H1 (cell line): ENCODE measurements around the gene YEATS2. TPM values are rescaled to one million over a fixed set of nuclear protein-coding genes. Genes with fewer than 3 reads are reported as not detected.

Experiments used
- CTCF ChIA-PET: fragments of 300-600 bp; sonication (Branson Sonifier 250); formaldehyde crosslinking; loops from one replicate; lab custom pipeline; 2021; ENCODE audit not compliant: partially characterized antibody; lab: Charles Lee
- POLR2A ChIA-PET: fragments of 300-600 bp; sonication (Branson Sonifier 250); formaldehyde crosslinking; loops from one replicate; lab custom pipeline; 2021; ENCODE audit warnings: inconsistent platforms; ENCODE audit not compliant: partially characterized antibody; lab: Charles Lee
- DNase-seq, 2 experiments: peaks; one replicate each; pipeline versions ENCODE4 v3.0.0 to v3.0.0-alpha.2; 2010 to 2022; ENCODE audit warnings: low spot score in 2 of 2, low read depth in 1 of 2, mixed read lengths in 1 of 2
- FAIRE-seq: peaks from 2 replicates; lab custom pipeline; 2011; peaks lifted over from hg19 to GRCh38; lab: Jason Lieb, UNC
- H2AFZ ChIP-seq: 2 replicates; pipeline ENCODE4 v1.8.1; 2012; ENCODE audit warnings: low read length, inconsistent platforms
- H2AK5ac ChIP-seq: 2 replicates; pipeline ENCODE4 v1.6.1; 2013; ENCODE audit warnings: low read depth, low read length
- H2BK120ac ChIP-seq: replicated peaks from 2 replicates; pipeline ENCODE3; 2013; ENCODE audit warnings: low read depth, low read length, inconsistent platforms
- H2BK12ac ChIP-seq: 2 replicates; pipeline ENCODE4 v1.6.1; 2013; ENCODE audit warnings: low read depth, low read length
- H2BK15ac ChIP-seq: 2 replicates; pipeline ENCODE4 v1.6.1; 2013; ENCODE audit warnings: low read length
- H2BK20ac ChIP-seq: 2 replicates; pipeline ENCODE4 v1.6.1; 2013; ENCODE audit warnings: low read length
- H2BK5ac ChIP-seq: 2 replicates; pipeline ENCODE4 v1.6.1; 2013; ENCODE audit warnings: low read depth, low read length
- H3K14ac ChIP-seq: 2 replicates; pipeline ENCODE4 v1.6.1; 2013; ENCODE audit warnings: inconsistent platforms; ENCODE audit not compliant: insufficient read length
- H3K18ac ChIP-seq: 2 replicates; pipeline ENCODE4 v1.6.1; 2013; ENCODE audit warnings: low read length; ENCODE audit errors: extremely low read depth
- H3K23ac ChIP-seq: 2 replicates; pipeline ENCODE4 v1.6.1; 2013; ENCODE audit warnings: inconsistent platforms; ENCODE audit not compliant: insufficient read length
- H3K23me2 ChIP-seq: 2 replicates; pipeline ENCODE4 v1.6.1; 2013; ENCODE audit warnings: low read depth, low read length
- H3K27ac ChIP-seq: 2 replicates; pipeline ENCODE4 v1.6.1; 2011; ENCODE audit warnings: low read depth, low read length, inconsistent platforms
- H3K27me3 ChIP-seq, 4 experiments: replicated peaks in 1 of 4; 1 replicate in 1 of 4; 2 replicates in 3 of 4; pipeline versions ENCODE4 v1.6.1 to v1.8.1; 2011 to 2013; ENCODE audit warnings: low read length in 3 of 4, mild to moderate bottlenecking in 3 of 4, inconsistent platforms in 2 of 4, mixed read lengths in 2 of 4, moderate library complexity in 1 of 4; ENCODE audit not compliant: control insufficient read depth in 3 of 4, insufficient read depth in 3 of 4; ENCODE audit errors: extremely low read depth in 1 of 4
- H3K36me3 ChIP-seq, 4 experiments: 2 replicates each; pipeline versions ENCODE4 v1.6.1 to v1.8.1; 2011 to 2013; ENCODE audit warnings: mild to moderate bottlenecking in 4 of 4, low read length in 3 of 4, moderate library complexity in 2 of 4, control low read depth in 1 of 4, inconsistent platforms in 1 of 4; ENCODE audit not compliant: insufficient read depth in 4 of 4, control insufficient read depth in 2 of 4
- H3K4ac ChIP-seq: replicated peaks from 2 replicates; pipeline ENCODE3; 2013; ENCODE audit warnings: low read length, low read depth, mixed read lengths, inconsistent platforms; ENCODE audit not compliant: insufficient read length
- H3K4me1 ChIP-seq, 4 experiments: replicated peaks in 1 of 4; 1 replicate in 1 of 4; 2 replicates in 3 of 4; pipeline versions ENCODE4 v1.6.1 to v1.8.1; 2011 to 2013; ENCODE audit warnings: low read length in 3 of 4, inconsistent platforms in 2 of 4, mixed read lengths in 1 of 4; ENCODE audit not compliant: insufficient read depth in 4 of 4, control insufficient read depth in 3 of 4
- H3K4me2 ChIP-seq, 2 experiments: 2 replicates each; pipeline versions ENCODE4 v1.6.1 to v1.8.1; 2011 to 2013; ENCODE audit warnings: low read depth in 2 of 2, low read length in 2 of 2, control low read depth in 1 of 2, inconsistent platforms in 1 of 2, mild to moderate bottlenecking in 1 of 2; ENCODE audit not compliant: insufficient read depth in 1 of 2
- H3K4me3 ChIP-seq, 4 experiments: fragments of 200-600, 300-600 bp in 1 of 4; sonication (generic), shearing (Covaris generic), sonication (Bioruptor Twin) in 1 of 4; 2 replicates each; pipeline versions ENCODE4 v1.5.1 to v1.8.1; 2011 to 2016; ENCODE audit warnings: low read length in 4 of 4, low read depth in 3 of 4, control low read depth in 2 of 4, inconsistent platforms in 2 of 4, mild to moderate bottlenecking in 2 of 4, mixed read lengths in 1 of 4, moderate library complexity in 1 of 4; ENCODE audit not compliant: insufficient read depth in 2 of 4; ENCODE audit errors: extremely low read depth in 1 of 4
- H3K56ac ChIP-seq: replicated peaks from 2 replicates; pipeline ENCODE3; 2013; ENCODE audit warnings: low read depth, mild to moderate bottlenecking, mixed read lengths, low read length, inconsistent platforms; ENCODE audit not compliant: insufficient read length
- H3K79me1 ChIP-seq: 2 replicates; pipeline ENCODE4 v1.6.1; 2013; ENCODE audit warnings: low read depth, low read length, control low read depth
- H3K79me2 ChIP-seq, 2 experiments: 2 replicates each; pipeline versions ENCODE4 v1.6.1 to v1.8.1; 2012 to 2013; ENCODE audit warnings: low read length in 2 of 2, mild to moderate bottlenecking in 2 of 2, inconsistent platforms in 1 of 2; ENCODE audit not compliant: insufficient read depth in 2 of 2, control insufficient read depth in 1 of 2
- H3K9ac ChIP-seq, 4 experiments: replicated peaks in 1 of 4; 1 replicate in 1 of 4; 2 replicates in 3 of 4; pipeline versions ENCODE4 v1.6.1 to v1.8.1; 2011 to 2013; ENCODE audit warnings: low read depth in 3 of 4, low read length in 3 of 4, control low read depth in 2 of 4, mild to moderate bottlenecking in 2 of 4, moderate library complexity in 2 of 4, inconsistent platforms in 1 of 4; ENCODE audit errors: extremely low read depth in 1 of 4
- H3K9me3 ChIP-seq, 2 experiments: 2 replicates each; pipeline versions ENCODE4 v1.6.1 to v1.8.1; 2012 to 2013; ENCODE audit warnings: mild to moderate bottlenecking in 2 of 2, moderate library complexity in 2 of 2, control low read depth in 1 of 2, inconsistent platforms in 1 of 2, low read depth in 1 of 2, low read length in 1 of 2, mixed read lengths in 1 of 2; ENCODE audit not compliant: insufficient read depth in 2 of 2
- H4K20me1 ChIP-seq, 2 experiments: replicated peaks in 1 of 2; 2 replicates each; pipeline versions ENCODE3 to v1.8.1; 2011 to 2013; ENCODE audit warnings: inconsistent platforms in 2 of 2, low read length in 2 of 2, mild to moderate bottlenecking in 1 of 2; ENCODE audit not compliant: insufficient read depth in 2 of 2, control insufficient read depth in 1 of 2
- H4K5ac ChIP-seq: 2 replicates; pipeline ENCODE4 v1.6.1; 2013; ENCODE audit warnings: low read length, low read depth, mixed read lengths, inconsistent platforms; ENCODE audit not compliant: insufficient read length
- H4K8ac ChIP-seq: 2 replicates; pipeline ENCODE4 v1.8.0; 2013; ENCODE audit warnings: mild to moderate bottlenecking, moderate library complexity, low read length, inconsistent platforms; ENCODE audit not compliant: insufficient read depth; ENCODE audit errors: extremely low read depth
- H4K91ac ChIP-seq: replicated peaks from 2 replicates; pipeline ENCODE3; 2013; ENCODE audit warnings: low read length, mixed read lengths, inconsistent platforms; ENCODE audit not compliant: insufficient read length
- EZH2 ChIP-seq: fragments of 200-600 bp; sonication (generic); IDR thresholded peaks from 2 replicates; pipeline ENCODE4 v1.7.1; 2012; ENCODE audit warnings: low read depth, mild to moderate bottlenecking, moderate library complexity, low read length, inconsistent platforms; ENCODE audit not compliant: severe bottlenecking
- JUN ChIP-seq: IDR thresholded peaks from 2 replicates; pipeline ENCODE4 v1.6.1; 2011; ENCODE audit warnings: low read depth, mild to moderate bottlenecking, improper control_type of control experiment, low read length
- JUND ChIP-seq: IDR thresholded peaks from 2 replicates; pipeline ENCODE4 v1.6.1; 2011; ENCODE audit warnings: mild to moderate bottlenecking, improper control_type of control experiment, low read length
- KDM5A ChIP-seq: fragments of 200-600 bp; IDR thresholded peaks from 2 replicates; pipeline ENCODE4 v1.7.1; 2012; ENCODE audit warnings: mild to moderate bottlenecking, low read length, inconsistent platforms, mixed read lengths
- MAFK ChIP-seq: IDR thresholded peaks from 2 replicates; pipeline ENCODE4 v1.6.1; 2012; ENCODE audit warnings: low read depth, mild to moderate bottlenecking, improper control_type of control experiment, low read length
- NANOG ChIP-seq: IDR thresholded peaks from 2 replicates; pipeline ENCODE4 v1.6.1; 2011; ENCODE audit warnings: low read length, low read depth, mild to moderate bottlenecking, inconsistent platforms; ENCODE audit not compliant: insufficient read depth, poor library complexity, severe bottlenecking
- RFX5 ChIP-seq: IDR thresholded peaks from 2 replicates; pipeline ENCODE4 v1.6.1; 2011; ENCODE audit warnings: low read depth, low read length, improper control_type of control experiment, borderline replicate concordance
- SP4 ChIP-seq: IDR thresholded peaks from 2 replicates; pipeline ENCODE4 v1.6.1; 2012; ENCODE audit warnings: low read length, inconsistent platforms
- TCF12 ChIP-seq: IDR thresholded peaks from 2 replicates; pipeline ENCODE4 v1.6.1; 2011; ENCODE audit warnings: low read depth, mild to moderate bottlenecking, low read length
- WGBS, 2 experiments: shearing (Covaris generic) in 1 of 2; methylation state at CpG; one replicate each; pipeline versions ENCODE4 v1.1.6 to v1.1.7; 2013 to 2015; ENCODE audit warnings: low lambda C conversion rate in 2 of 2, mixed read lengths in 2 of 2, inconsistent platforms in 1 of 2, low coverage in 1 of 2, missing lambda C conversion rate in 1 of 2; ENCODE audit not compliant: insufficient replicate concordance in 2 of 2, insufficient coverage in 1 of 2, insufficient read length in 1 of 2; ENCODE audit errors: extremely low coverage in 1 of 2, missing lambda C conversion rate in 1 of 2; 5-methylcytosine and 5-hydroxymethylcytosine counted together
- polyA plus RNA-seq, 7 experiments: library from polyadenylated mRNA; depleted of rRNA in 3 of 7; stranded (reverse) in 5 of 7; unstranded in 2 of 7; fragments of >200 nt in 5 of 7; fragments of 200-250 nt in 2 of 7; gene quantifications; 1 replicate in 5 of 7; 2 replicates in 1 of 7; 4 replicates in 1 of 7; pipeline versions ENCODE4 v1.2.1 to v1.2.3, GENCODE V29; 2011 to 2013; ENCODE audit warnings: missing spikeins in 2 of 7, mixed read lengths in 2 of 7
- total RNA-seq: library from RNA; stranded (reverse); fragmentation: NEBNext Ultra II Directional; extraction: Animal tissue kit (Norgen Biotek cat#: 25700); gene quantifications from 2 replicates; pipeline ENCODE4 v1.2.1, GENCODE V29; 2021

The YEATS2 gene
- total and polyA plus RNA-seq, 2 of the 8 experiments (the other 6 are each of a cell fraction or from before 2014, with no cell fraction given), result 35.3 to 53.7 TPM

DNA sequence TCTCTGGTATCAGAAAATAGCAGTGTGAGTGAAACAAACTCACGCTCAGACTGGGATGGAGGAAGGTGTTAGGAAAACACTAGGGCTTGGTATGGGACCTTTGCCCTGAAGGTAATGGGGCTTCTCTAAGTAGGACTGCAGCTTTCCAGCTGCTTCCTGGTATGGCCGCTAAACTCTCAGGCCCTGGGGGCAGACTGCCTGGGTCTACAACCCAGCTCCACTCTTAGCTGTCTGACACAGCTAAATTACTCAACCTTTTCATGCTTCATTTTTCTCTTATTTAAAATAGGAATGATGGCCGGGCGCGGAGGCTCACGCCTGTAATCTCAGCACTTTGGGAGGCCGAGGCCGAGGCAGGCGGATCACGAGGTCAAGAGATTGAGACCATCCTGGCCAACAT lies 5.2 kb upstream of the YEATS2 start:
- Histone ChIP-seq H2AK5ac (no peak overlapping the region), H2AFZ (no peak overlapping the region), H3K23ac (no peak overlapping the region), H3K9me3 (no peaks in the 10 kb centered on the region), H2BK120ac (no peak overlapping the region), H2BK12ac (no peak overlapping the region), H3K9ac (no peak overlapping the region), H2BK15ac (no peak overlapping the region), H3K18ac (no peak overlapping the region), H3K14ac (no peak overlapping the region), H3K4me2 (no peak overlapping the region), H4K5ac (no peak overlapping the region), H3K23me2 (no peaks in the 10 kb centered on the region), H4K91ac (no peak overlapping the region), H3K27ac (no peak overlapping the region), H3K79me1 (no peaks in the 10 kb centered on the region), H3K36me3 (no peaks in the 10 kb centered on the region), H3K56ac (no peak overlapping the region), H2BK20ac (no peak overlapping the region; the same call in 1 of the 2 replicates), H3K4me3 (no peak overlapping the region), H4K8ac (no peak overlapping the region), H4K20me1 (no peaks in the 10 kb centered on the region), H2BK5ac (no peak overlapping the region), H3K4ac (no peak overlapping the region), H3K27me3 (no peaks in the 10 kb centered on the region), H3K4me1 (no peaks in the 10 kb centered on the region), H3K79me2 (no peaks in the 10 kb centered on the region)
- POLR2A ChIA-PET, result interaction anchor here (0.8 kb wide), 1 partner anchor 17 kb away, joined by 3 read pairs; no protein-coding TSS in a partner anchor
- no peak for TF ChIP-seq JUND
- TF ChIP-seq JUN, result no peak
- no peak for TF ChIP-seq RFX5
- no peak for TF ChIP-seq SP4
- no peak for TF ChIP-seq NANOG
- no peak for TF ChIP-seq MAFK
- TF ChIP-seq EZH2, result no peak
- TF ChIP-seq KDM5A, result no peak
- TF ChIP-seq TCF12, result no peak
- CTCF ChIA-PET, result no interaction called here
- 95% methylated on average over 10 of the region's 10 CpGs; no CpG with 5 or more reads in 1 of the 2 experiments for WGBS, 2 experiments
- FAIRE-seq, result no peak
- no peak for DNase-seq
